ENCODE measurements around the gene CDC42EP2.

CDC42EP2 gene

DNA sequence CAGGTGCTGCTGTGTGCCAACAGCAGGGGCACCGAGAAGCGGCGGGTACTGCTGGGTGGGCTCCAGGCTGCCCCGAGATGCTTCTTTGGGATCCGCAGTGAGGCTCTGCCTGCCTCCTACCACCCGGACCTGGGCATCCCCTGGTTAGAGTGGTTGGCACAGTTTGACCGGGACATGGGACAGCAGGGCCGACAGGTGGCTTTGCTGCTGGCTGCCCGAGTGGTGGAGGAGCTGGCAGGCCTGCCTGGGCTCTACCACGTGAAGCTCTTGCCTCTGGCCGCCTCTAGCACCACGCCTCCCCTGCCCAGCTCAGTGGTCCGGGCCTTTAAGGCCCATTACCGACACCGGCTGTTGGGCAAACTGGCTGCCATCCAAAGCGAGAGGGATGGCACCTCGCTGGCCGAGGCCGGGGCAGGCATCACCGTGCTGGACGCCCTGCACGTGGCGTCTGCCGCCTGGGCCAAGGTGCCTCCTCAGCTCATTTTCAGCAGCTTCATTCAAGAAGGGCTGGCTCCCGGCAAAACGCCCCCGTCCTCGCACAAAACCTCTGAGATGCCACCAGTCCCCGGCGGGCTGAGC is 41.8 kb downstream of the CDC42EP2 start:
- no peak for DNase-seq (ENCODE audit: low read depth)

DNA sequence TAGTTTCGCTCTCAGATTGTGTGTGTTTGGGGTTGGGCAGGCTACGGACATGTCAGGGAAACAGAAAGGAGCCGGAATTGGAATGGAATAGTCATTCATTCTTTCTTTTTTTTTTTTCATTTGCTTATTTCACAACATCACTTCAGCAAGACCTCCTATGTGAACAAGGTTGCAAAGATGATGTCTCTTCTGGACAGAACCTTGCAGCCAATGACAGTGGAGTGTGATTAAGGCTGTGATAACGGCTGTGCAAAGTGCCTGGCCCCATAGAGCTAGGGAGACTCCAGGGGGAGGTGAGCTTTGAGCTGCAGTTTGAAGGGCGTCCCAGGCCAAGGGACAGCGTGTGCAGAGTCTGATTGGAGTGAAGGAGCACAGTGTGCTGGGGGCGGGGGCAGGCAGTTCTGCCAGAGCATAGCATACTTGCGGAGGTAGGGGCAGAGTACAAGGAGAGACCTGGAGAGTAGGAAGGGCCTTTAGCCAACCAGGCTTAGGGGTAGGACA is 43.2 kb downstream of the CDC42EP2 start:
- no peak for DNase-seq (ENCODE audit: low read depth)

- DNase-seq (ENCODE audit: low read depth) = no peak
These were observed 47.8 kb downstream of the CDC42EP2 start for GRCh38 chr11:65362320-65362931.

- DNase-seq (ENCODE audit: low read depth) = no peak
These were observed 48.3 kb downstream of the CDC42EP2 start for GRCh38 chr11:65362966-65363365.

DNA sequence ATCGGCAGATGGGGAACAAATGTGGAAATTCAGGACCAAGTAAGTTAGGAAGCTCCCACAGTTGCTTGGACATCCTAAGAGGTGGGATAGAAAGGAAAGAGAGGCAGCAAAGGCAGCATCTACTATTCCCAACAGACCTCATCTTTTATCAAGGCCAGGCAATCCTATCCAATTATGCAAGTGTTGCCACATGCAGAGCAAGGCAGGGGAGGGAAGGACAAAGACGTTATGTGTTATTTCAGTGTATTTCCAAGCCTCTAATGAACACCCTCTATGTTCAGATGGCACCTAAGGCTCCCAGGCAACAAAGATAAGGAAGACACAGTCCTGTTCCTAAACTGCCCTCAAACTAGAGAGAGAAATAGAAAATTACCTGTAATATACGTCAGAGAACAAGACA is 49.1 kb downstream of the CDC42EP2 start:
- DNase-seq (ENCODE audit: low read depth) = no peak

DNA sequence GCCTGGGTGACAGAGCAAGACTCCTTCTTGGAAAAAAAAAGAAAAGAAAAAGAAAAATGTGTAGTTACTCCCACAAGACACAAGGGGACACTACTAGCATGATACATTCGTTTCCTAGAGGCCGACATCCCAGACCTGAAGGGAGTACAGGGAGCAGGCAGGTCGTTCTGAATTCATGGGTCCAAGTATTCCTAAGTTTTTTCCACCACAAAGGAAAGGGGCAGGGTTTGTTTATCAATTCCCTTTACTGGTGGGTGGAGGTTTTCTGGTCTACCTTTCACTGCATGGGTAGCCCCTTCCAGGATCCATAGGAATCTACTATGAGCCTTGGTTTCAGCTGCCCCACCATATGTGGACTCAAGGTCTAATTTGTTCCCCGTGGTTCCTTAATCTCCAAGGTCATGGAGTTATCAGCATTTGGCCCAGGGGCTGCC is 51.7 kb downstream of the CDC42EP2 start:
- no peak for DNase-seq (ENCODE audit: low read depth)

GRCh38 chr11:65370659-65371049 is 56.0 kb downstream of the CDC42EP2 start:
- no peak for DNase-seq (ENCODE audit: low read depth)

All from activated T-cell treated with anti-CD3 and anti-CD28 coated beads for 48 hours (primary cell).